ENCODE data around the gene TES.

DNA sequence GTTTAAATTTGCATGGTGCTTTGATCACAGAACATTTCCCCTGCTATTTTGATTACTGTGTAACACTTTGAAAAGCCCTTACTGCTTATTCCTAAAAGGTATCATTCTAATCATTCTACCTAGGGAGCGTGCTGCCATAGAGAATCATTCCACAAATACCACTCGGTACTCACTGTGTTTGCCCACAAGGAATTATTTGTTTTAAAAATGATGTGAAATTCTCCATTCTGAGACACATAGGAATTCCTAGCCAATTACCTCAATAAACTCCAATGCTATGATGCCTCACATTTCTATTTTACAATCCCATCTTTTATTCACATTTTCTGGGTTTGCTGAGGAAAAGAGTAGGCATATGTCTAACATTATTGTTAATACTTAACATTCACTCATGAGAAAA lies 16.2 kb upstream of the TES start:
- no peak for TF ChIP-seq POLR2AphosphoS5 (IDR thresholded peaks at IDR 0.05; ENCODE audit: low read depth)
- TF ChIP-seq, protein P1, sequence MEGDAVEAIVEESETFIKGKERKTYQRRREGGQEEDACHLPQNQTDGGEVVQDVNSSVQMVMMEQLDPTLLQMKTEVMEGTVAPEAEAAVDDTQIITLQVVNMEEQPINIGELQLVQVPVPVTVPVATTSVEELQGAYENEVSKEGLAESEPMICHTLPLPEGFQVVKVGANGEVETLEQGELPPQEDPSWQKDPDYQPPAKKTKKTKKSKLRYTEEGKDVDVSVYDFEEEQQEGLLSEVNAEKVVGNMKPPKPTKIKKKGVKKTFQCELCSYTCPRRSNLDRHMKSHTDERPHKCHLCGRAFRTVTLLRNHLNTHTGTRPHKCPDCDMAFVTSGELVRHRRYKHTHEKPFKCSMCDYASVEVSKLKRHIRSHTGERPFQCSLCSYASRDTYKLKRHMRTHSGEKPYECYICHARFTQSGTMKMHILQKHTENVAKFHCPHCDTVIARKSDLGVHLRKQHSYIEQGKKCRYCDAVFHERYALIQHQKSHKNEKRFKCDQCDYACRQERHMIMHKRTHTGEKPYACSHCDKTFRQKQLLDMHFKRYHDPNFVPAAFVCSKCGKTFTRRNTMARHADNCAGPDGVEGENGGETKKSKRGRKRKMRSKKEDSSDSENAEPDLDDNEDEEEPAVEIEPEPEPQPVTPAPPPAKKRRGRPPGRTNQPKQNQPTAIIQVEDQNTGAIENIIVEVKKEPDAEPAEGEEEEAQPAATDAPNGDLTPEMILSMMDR (IDR thresholded peaks at IDR 0.05; ENCODE audit: insufficient read depth, low read length): no peak
- TF ChIP-seq, protein P2, sequence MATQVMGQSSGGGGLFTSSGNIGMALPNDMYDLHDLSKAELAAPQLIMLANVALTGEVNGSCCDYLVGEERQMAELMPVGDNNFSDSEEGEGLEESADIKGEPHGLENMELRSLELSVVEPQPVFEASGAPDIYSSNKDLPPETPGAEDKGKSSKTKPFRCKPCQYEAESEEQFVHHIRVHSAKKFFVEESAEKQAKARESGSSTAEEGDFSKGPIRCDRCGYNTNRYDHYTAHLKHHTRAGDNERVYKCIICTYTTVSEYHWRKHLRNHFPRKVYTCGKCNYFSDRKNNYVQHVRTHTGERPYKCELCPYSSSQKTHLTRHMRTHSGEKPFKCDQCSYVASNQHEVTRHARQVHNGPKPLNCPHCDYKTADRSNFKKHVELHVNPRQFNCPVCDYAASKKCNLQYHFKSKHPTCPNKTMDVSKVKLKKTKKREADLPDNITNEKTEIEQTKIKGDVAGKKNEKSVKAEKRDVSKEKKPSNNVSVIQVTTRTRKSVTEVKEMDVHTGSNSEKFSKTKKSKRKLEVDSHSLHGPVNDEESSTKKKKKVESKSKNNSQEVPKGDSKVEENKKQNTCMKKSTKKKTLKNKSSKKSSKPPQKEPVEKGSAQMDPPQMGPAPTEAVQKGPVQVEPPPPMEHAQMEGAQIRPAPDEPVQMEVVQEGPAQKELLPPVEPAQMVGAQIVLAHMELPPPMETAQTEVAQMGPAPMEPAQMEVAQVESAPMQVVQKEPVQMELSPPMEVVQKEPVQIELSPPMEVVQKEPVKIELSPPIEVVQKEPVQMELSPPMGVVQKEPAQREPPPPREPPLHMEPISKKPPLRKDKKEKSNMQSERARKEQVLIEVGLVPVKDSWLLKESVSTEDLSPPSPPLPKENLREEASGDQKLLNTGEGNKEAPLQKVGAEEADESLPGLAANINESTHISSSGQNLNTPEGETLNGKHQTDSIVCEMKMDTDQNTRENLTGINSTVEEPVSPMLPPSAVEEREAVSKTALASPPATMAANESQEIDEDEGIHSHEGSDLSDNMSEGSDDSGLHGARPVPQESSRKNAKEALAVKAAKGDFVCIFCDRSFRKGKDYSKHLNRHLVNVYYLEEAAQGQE (IDR thresholded peaks at IDR 0.05; ENCODE audit: insufficient replicate concordance, low read depth): no peak
